Activated CD4-positive, alpha-beta T cell treated with anti-CD3 and anti-CD28 coated beads, Interleukin-2, amount 10 ng/mL, durations not matched to agents 7 days and 5 days (primary cell): ENCODE data around the gene CDAN1. TPM values are rescaled to one million over a fixed set of nuclear protein-coding genes. Genes with fewer than 3 reads are reported as not detected.

Source experiments
- CTCF ChIA-PET: fragments of 350-600 bp; sonication (Branson Sonifier 250); formaldehyde crosslinking; loops from one replicate; lab custom pipeline; 2021; ENCODE audit warnings: antibody characterized with exemption; lab: Charles Lee
- POLR2A ChIA-PET: fragments of 350-600 bp; sonication (Branson Sonifier 250); formaldehyde crosslinking; loops from one replicate; lab custom pipeline; 2021; ENCODE audit warnings: antibody characterized with exemption; lab: Charles Lee
- DNase-seq: peaks from one replicate; pipeline ENCODE4 v3.0.0-alpha.2; 2020
- H3K27ac Mint-ChIP-seq: one replicate; pipeline ENCODE4 v1.8.0; 2021; ENCODE audit warnings: mild to moderate bottlenecking, moderate library complexity, mixed read lengths
- H3K27me3 Mint-ChIP-seq: one replicate; pipeline ENCODE4 v1.8.0; 2021; ENCODE audit warnings: mixed read lengths
- H3K36me3 Mint-ChIP-seq: one replicate; pipeline ENCODE4 v1.8.0; 2021; ENCODE audit warnings: low read depth, mixed read lengths
- H3K4me1 Mint-ChIP-seq: one replicate; pipeline ENCODE4 v1.8.0; 2021; ENCODE audit warnings: mixed read lengths
- H3K4me3 Mint-ChIP-seq: one replicate; pipeline ENCODE4 v1.8.0; 2021; ENCODE audit warnings: mild to moderate bottlenecking, moderate library complexity, mixed read lengths
- H3K9me3 Mint-ChIP-seq: one replicate; pipeline ENCODE4 v1.8.0; 2021; ENCODE audit warnings: mixed read lengths
- total RNA-seq, 2 experiments: library from RNA; stranded (reverse); gene quantifications; one replicate each; pipeline ENCODE4 v1.2.3, GENCODE V29; 2021

The CDAN1 gene
- total RNA-seq, 2 experiments from 2014 or later = 23.8 to 25.2 TPM

DNA sequence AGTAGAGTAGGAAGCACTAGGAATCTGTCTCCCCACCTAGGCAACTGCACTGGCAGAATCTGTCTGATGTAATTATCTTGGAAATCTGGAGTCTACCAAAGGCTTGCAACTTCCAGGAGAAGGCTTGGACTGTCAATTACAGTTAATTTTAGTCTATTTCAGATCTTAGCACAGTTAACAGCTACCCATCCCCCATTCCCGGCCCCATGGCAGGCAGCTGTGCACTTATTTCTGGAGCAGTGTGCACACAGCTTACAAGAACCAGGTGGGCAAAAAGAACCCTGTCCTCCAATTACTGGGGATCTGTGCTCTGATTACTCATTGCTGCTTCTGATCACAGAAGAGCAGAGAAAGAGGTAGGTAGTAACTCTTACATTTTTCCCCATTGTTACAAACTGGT, 12.3 kb upstream of the CDAN1 start:
- Mint-ChIP-seq H3K4me3 (no peak overlapping the region), H3K27me3 (no peaks in the 10 kb centered on the region), H3K9me3 (peaks cover 7% of the 10 kb centered on the region), H3K27ac (no peak overlapping the region), H3K36me3 (peaks cover 31% of the 10 kb centered on the region), H3K4me1 (no peaks in the 10 kb centered on the region)
- ChIA-PET CTCF (interaction anchor here (0.7 kb wide), 1 partner anchor 75 kb away, joined by 3 read pairs; no protein-coding TSS in a partner anchor), POLR2A (interaction anchor here (0.6 kb wide), 1 partner anchor 458 kb away, joined by 3 read pairs; no protein-coding TSS in a partner anchor)
- no peak for DNase-seq

GRCh38 chr15:42744195-42744594, 7.3 kb upstream of the CDAN1 start:
- no peak for DNase-seq
- H3K4me3 Mint-ChIP-seq = no peak overlapping the region
- POLR2A ChIA-PET = no interaction called here
- no peaks in the 10 kb centered on the region for H3K9me3 Mint-ChIP-seq
- CTCF ChIA-PET = no interaction called here
- no peak overlapping the region for H3K27ac Mint-ChIP-seq
- no peaks in the 10 kb centered on the region for H3K36me3 Mint-ChIP-seq
- no peaks in the 10 kb centered on the region for H3K4me1 Mint-ChIP-seq
- H3K27me3 Mint-ChIP-seq = no peaks in the 10 kb centered on the region

DNA sequence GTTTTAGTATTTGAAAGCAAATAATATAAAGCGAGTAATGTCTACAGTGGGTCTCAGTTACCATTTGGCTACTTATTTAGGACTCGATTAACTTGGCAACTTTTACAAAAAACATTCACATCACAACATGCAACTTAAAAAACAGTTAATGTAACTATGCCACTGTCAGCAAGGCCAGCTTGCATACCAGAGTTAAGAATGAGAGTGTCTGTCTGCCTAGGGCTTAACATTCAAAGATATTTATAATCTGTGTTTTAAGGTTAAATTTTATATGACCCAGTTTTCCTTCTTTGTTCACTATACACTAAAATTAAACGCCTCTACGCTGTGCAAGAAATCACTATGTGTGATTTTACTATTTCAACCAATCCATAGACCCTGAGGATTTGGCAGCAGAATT, 5.2 kb upstream of the CDAN1 start:
- Mint-ChIP-seq H3K9me3 (no peaks in the 10 kb centered on the region), H3K27ac (no peak overlapping the region), H3K27me3 (no peaks in the 10 kb centered on the region), H3K4me1 (peaks cover 7% of the 10 kb centered on the region), H3K36me3 (no peaks in the 10 kb centered on the region), H3K4me3 (no peak overlapping the region)
- DNase-seq = no peak
- ChIA-PET POLR2A (no interaction called here), CTCF (interaction anchor here (0.6 to 1.2 kb wide), 3 partner anchors 116 to 209 kb away, joined by 3 to 4 read pairs (median 3); no protein-coding TSS in a partner anchor)

DNA sequence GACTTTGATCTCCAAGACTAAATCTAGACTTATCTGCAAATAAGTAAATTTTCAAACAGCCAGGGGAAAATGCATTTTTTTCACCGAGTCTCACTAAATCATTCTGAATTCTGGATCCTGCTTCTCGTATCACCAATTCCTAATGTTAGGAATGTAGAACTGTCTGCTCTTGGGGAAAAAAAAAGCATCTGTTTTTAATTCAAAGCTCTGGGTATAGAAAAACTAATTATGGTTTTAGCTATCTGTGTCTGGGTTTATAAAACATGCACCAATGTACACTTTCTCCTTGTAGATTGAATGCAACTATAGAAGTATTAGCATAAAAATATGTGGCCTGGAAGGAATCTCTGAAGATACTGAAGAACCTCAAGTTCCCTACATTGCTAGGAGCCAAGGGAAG, 4.8 kb upstream of the CDAN1 start:
- H3K4me1 Mint-ChIP-seq = peaks cover 8% of the 10 kb centered on the region
- no peaks in the 10 kb centered on the region for H3K27me3 Mint-ChIP-seq
- H3K9me3 Mint-ChIP-seq = no peaks in the 10 kb centered on the region
- CTCF ChIA-PET = no interaction called here
- POLR2A ChIA-PET = no interaction called here
- no peaks in the 10 kb centered on the region for H3K36me3 Mint-ChIP-seq
- H3K4me3 Mint-ChIP-seq = no peak overlapping the region
- no peak for DNase-seq
- H3K27ac Mint-ChIP-seq = no peak overlapping the region

DNA sequence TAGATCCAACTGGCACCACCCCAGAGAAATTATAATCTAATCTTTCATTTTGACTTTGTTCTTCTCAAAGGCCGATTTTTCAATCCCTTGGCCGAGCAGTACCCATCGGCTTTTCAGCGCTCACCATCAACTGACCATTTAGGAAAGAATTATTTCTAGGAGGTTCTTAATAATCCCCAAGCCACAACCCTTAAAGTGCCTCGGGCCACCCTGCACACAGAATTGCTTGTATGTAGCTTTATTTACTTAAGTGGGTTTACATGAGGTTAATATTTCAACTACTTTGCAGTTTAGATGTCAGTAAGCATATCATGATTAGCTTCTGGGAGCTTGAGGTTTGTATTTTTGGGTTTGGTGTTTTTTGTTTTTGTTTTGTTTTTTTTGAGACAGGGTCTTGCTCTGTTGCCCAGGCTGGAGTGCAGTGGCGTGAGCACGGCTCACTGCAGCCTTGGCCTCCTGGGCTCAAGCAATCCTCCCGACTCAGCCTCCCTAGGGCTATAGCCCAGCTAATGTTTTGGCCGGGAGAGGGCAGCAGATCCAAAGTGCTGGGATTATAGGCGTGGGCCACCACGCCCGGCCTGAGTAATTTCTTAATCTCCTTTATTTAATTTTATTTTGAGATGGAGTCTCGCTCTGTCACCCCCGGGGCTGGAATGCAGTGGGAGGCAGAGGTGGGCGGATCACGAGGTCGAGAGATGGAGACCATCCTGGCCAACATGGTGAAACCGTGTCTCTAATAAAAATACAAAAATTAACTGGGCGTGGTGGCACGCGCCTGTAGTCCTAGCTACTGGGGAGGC, 801 bp upstream of the CDAN1 start:
- ChIA-PET POLR2A (no interaction called here), CTCF (interaction anchor here (0.6 to 1.3 kb wide), 3 partner anchors 12 to 579 kb away, joined by 3 read pairs; no protein-coding TSS in a partner anchor)
- no peaks in the 10 kb centered on the region for H3K9me3 Mint-ChIP-seq
- H3K4me3 Mint-ChIP-seq = peak overlapping the region; percentile 76
- no peak for DNase-seq
- peak overlapping the region; percentile 85 for H3K27ac Mint-ChIP-seq
- H3K27me3 Mint-ChIP-seq = no peaks in the 10 kb centered on the region
- peaks cover 18% of the 10 kb centered on the region for H3K36me3 Mint-ChIP-seq
- peaks cover 27% of the 10 kb centered on the region for H3K4me1 Mint-ChIP-seq

GRCh38 chr15:42736178-42736792, 643 bp downstream of the CDAN1 start:
- Mint-ChIP-seq H3K4me1 (peaks cover 27% of the 10 kb centered on the region), H3K27me3 (no peaks in the 10 kb centered on the region), H3K4me3 (peak overlapping the region; percentile 79), H3K9me3 (no peaks in the 10 kb centered on the region), H3K36me3 (peaks cover 27% of the 10 kb centered on the region), H3K27ac (peak overlapping the region; percentile 73)
- DNase-seq = peak; percentile 16
- ChIA-PET CTCF (interaction anchor here (0.6 to 1.3 kb wide), 4 partner anchors 10 to 580 kb away, joined by 3 to 5 read pairs (median 4); no protein-coding TSS in a partner anchor), POLR2A (interaction anchor here (0.6 to 0.9 kb wide), 2 partner anchors 143 to 171 kb away, joined by 3 to 6 read pairs; no protein-coding TSS in a partner anchor)

DNA sequence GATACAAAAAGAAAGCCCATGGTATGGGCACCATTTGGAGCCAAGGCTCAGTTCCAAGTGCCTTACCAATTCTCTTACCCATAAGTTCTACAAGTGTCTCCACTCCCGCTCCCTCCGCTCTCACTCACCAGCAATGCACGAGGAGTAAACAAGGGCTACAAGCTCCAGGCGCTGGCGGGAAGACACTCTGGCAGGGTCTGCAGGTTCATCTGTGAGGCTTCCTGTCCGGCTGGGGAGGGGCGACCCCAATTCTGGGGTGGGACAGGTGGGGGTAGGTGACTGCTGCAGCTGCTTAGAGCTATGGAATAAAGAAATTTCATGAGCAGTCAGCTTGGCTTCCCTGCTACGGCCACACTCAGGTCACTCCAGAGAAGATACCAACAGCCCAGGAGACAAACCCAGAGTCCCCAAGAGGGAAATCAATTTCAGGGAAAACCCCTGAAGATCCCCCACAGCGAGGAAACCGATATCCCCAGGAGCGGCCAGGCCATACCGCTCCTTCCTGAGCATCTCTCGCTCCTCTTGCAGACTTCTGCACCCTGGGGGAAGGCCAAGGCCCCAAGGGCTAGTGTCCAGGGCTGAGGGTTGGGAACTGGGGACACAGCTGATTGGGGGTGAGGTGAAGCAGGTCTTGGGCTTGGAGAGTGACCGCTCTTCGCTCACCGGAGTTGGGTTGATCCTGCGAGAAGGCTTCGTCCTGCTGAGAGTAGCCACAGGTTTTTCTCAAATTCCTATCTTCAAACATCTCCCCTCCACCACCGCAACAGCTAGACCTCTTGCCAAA, 1.4 kb downstream of the CDAN1 start:
- Mint-ChIP-seq H3K9me3 (no peaks in the 10 kb centered on the region), H3K4me3 (peak overlapping the region; percentile 79), H3K36me3 (peaks cover 31% of the 10 kb centered on the region), H3K27me3 (no peaks in the 10 kb centered on the region), H3K4me1 (peaks cover 27% of the 10 kb centered on the region), H3K27ac (peak overlapping the region; percentile 73)
- ChIA-PET POLR2A (interaction anchor here (0.6 to 0.9 kb wide), 2 partner anchors 142 to 172 kb away, joined by 3 to 6 read pairs; no protein-coding TSS in a partner anchor), CTCF (interaction anchor here (1.2 kb wide), 1 partner anchor 9 kb away, joined by 3 read pairs; no protein-coding TSS in a partner anchor)
- DNase-seq = no peak

DNA sequence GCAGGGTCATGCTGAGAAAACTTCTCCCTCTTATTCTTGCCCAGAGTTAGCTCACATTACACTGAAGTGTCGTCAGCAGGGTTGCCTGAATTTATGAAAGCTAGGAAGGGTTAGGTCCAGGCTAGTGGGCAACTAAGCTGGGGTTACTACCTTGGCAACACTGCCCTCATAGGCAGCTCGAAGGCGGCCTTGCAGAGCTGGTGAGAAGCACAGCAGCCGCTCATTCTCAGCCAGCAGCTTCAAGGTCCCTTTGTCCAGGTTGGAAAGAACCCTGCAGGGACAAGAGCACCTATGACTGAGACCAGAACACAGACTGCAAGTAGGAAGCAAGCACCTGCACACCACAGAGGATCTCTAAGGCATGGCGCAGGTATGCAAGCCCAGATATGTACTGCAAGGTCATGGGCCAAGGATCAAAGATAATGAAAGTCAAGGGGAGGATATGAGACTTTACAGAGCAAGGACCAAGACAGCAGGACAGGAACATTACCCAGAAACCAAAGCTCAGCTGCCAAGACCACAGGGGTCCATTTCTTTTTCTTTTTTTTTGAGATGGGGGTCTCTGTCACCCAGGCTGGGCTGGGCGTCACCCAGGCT, 2.8 kb downstream of the CDAN1 start:
- ChIA-PET CTCF (interaction anchor here (0.5 to 0.9 kb wide), 3 partner anchors 47 to 590 kb away, joined by 3 to 4 read pairs (median 4); no protein-coding TSS in a partner anchor), POLR2A (no interaction called here)
- peaks cover 34% of the 10 kb centered on the region for H3K36me3 Mint-ChIP-seq
- DNase-seq = no peak
- no peaks in the 10 kb centered on the region for H3K27me3 Mint-ChIP-seq
- peaks cover 27% of the 10 kb centered on the region for H3K4me1 Mint-ChIP-seq
- H3K4me3 Mint-ChIP-seq = no peak overlapping the region
- H3K9me3 Mint-ChIP-seq = no peaks in the 10 kb centered on the region
- H3K27ac Mint-ChIP-seq = no peak overlapping the region

GRCh38 chr15:42733027-42733426, 3.9 kb downstream of the CDAN1 start:
- peaks cover 27% of the 10 kb centered on the region for H3K4me1 Mint-ChIP-seq
- H3K9me3 Mint-ChIP-seq = no peaks in the 10 kb centered on the region
- ChIA-PET CTCF (no interaction called here), POLR2A (no interaction called here)
- DNase-seq = no peak
- H3K27me3 Mint-ChIP-seq = no peaks in the 10 kb centered on the region
- H3K36me3 Mint-ChIP-seq = peaks cover 36% of the 10 kb centered on the region
- no peak overlapping the region for H3K27ac Mint-ChIP-seq
- H3K4me3 Mint-ChIP-seq = no peak overlapping the region

DNA sequence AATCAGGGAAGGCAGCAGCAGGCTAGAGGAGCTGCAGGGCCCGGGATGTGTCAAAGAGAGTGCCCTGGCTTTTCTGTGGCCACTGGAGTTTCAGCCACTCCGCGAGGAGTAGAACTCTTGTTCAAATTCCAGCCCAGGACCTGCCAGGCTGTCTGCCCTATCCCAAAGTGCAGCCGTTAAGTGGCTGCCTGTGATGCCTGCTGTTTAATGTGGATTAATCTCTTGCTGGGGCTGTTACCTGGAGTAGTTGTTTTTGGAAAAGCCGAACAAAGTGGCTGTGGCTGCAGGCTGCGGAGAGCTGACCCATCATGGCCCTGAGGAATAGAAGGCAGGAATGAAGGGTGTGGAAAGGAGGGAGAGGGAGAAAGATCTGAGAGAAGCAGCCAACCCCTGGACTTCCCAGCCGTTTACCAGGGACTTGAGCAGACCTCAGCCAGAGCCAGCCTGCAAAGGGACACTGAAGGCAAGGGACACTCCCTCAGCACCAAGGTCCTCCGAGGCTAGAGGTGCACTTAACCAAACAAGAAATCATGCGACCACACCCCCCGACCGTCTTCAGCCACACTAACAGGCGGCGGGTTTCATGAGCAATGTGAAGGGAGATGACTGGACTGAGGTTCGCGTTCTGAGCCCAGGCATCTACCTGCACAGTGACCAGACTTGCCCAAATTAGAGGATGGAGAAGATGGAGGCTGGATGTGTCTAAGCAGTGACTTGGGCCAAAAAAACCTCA, 4.7 kb downstream of the CDAN1 start:
- Mint-ChIP-seq H3K4me1 (peaks cover 21% of the 10 kb centered on the region), H3K27ac (no peak overlapping the region), H3K9me3 (no peaks in the 10 kb centered on the region), H3K27me3 (no peaks in the 10 kb centered on the region), H3K36me3 (peaks cover 38% of the 10 kb centered on the region), H3K4me3 (no peak overlapping the region)
- ChIA-PET CTCF (interaction anchor here (0.6 to 1.8 kb wide), 2 partner anchors 155 to 194 kb away, joined by 3 to 4 read pairs; no protein-coding TSS in a partner anchor), POLR2A (no interaction called here)
- no peak for DNase-seq

DNA sequence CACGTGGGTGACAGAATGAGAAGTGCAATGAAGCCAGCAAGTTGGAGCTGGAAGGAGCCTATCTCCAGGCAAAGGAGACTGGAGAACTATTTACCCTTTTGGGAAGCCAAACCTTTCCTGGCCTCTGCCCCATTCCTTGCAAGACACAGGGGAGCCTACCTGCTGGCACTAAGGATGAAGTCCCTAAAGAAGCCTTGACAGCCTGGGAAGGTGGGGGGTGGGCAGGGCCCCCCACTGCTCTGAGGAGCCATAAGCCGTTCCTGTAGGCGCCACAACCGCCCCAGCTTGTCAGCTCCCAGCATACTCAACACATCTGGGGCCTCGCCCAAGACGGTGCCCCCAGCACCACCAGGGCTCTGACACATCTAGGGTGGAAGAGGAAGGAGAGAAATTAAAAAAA, 5.5 kb downstream of the CDAN1 start:
- H3K9me3 Mint-ChIP-seq = no peaks in the 10 kb centered on the region
- no peak for DNase-seq
- no peaks in the 10 kb centered on the region for H3K27me3 Mint-ChIP-seq
- no peak overlapping the region for H3K4me3 Mint-ChIP-seq
- ChIA-PET CTCF (interaction anchor here (1.2 to 1.8 kb wide), 3 partner anchors 9 to 195 kb away, joined by 3 to 4 read pairs (median 4); no protein-coding TSS in a partner anchor), POLR2A (no interaction called here)
- no peak overlapping the region for H3K27ac Mint-ChIP-seq
- H3K36me3 Mint-ChIP-seq = peaks cover 43% of the 10 kb centered on the region
- peaks cover 20% of the 10 kb centered on the region for H3K4me1 Mint-ChIP-seq
